Measurements from ENCODE around the gene MCEE. TPM values are rescaled to one million over a fixed set of nuclear protein-coding genes. Genes with fewer than 3 reads are reported as not detected.
A peak's percentile ranks its signal among the peaks of the same experiment; 100 is the strongest.
"Not testable (repeated sequence)": the region's sequence is repeated elsewhere in the genome, so short reads cannot be mapped to it uniquely, and the experiment has no call there.

Gene MCEE
- 10 to 100 TPM; 11.6 to 35.1 (median 21.8) TPM for total RNA-seq

DNA sequence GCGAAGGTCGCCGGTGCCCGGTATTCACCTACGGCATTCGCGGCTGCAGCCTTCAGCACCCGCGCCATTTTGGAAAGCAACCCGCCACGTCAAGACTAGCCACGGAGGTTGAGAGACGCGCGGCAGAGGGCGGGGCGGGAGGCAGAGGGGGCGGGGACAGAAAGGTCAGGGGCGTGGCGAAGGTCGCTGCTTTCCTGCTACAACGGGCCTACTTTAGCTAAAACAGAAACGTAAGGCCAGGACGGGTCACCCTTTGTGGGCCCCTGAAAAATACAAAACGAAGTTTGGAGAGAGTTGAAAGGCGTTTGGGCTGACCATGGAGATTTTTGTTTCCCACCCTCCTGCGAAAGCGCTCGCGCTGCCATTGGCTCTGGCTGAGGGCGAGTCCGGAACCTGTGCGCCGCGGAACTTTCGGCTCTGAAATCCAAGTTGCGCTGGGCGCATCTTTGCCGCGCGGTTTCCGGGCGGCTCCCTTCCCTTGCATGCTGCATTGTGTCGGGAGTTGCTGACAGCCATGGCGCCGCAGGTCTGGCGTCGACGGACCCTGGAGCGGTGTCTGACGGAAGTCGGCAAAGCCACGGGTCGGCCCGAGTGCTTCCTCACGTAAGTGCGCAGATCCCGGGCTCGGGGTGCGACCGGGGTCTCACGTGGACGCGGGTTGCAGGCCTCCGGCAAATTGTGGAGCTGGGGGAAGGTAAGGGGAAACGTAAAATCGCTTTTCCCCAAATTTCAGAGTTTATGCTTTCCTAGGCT lies at the start of gene MCEE, which contains the start of gene MPHOSPH10:
Gene MCEE (minus strand): TSS at position 78 of the 753 bp plus-strand sequence. CDS start 10 bp downstream, at position 68.
Gene MPHOSPH10 (plus strand): TSS at position 483 of the 753 bp plus-strand sequence. CDS start 32 bp downstream, at position 515.
- peaks cover 16 to 21% of the 10 kb centered on the region in 2 donors for H3K4me1 ChIP-seq (replicated peaks in 1 of 2)
- ATAC-seq (replicated peaks in 6 of 8), result peak; percentile 91 to 95 (median 92)
- in situ Hi-C loops (cut with MboI; ENCODE audit: low pct_unique_long_range_greater_than_20kb in 2 of 9, low sequenced_read_pairs in 9 of 9, unreplicated experiment in 9 of 9), result no loop called here
- peak within 1 kb of the TSS; percentile 82 to 97 (median 93) for H3K4me3 ChIP-seq
- WGBS, 10 experiments, result 0 to 5% (median 0%) methylated on average over 2 to 27 of the region's 67 CpGs; no CpG with 5 or more reads in 4 of the 10 experiments
- peak within 1 kb of the TSS; percentile 98 for H3K27ac ChIP-seq

DNA sequence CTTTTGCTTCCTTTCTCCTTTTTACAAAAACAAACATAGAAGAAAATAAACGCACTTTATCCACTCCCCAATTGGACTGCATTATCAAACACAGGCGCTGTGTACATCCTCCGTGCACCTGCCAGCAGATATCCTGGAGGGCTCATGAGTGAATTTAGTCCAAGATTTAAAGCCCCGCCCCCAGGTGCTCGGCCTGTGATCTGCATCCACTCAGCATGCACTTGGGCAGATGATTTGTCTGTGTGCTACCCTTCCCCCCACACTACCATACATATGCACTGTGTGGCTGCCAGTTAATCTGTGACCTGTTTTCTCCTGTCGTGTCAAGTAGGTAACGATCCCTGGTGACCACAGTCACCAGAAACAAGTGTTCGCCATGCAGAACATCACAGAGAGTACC lies 48.8 kb upstream of the MCEE start:
- H3K4me1 ChIP-seq (replicated peaks in 1 of 2); H3K4me3 ChIP-seq; ATAC-seq (replicated peaks in 6 of 8); in situ Hi-C loops (cut with MboI; ENCODE audit: low pct_unique_long_range_greater_than_20kb in 2 of 9, low sequenced_read_pairs in 9 of 9, unreplicated experiment in 9 of 9); H3K27ac ChIP-seq: not testable (repeated sequence)
- 33 to 100% (median 80%) methylated on average over 1 to 6 of the region's 8 CpGs; no CpG with 5 or more reads in 4 of the 10 experiments for WGBS, 10 experiments

DNA sequence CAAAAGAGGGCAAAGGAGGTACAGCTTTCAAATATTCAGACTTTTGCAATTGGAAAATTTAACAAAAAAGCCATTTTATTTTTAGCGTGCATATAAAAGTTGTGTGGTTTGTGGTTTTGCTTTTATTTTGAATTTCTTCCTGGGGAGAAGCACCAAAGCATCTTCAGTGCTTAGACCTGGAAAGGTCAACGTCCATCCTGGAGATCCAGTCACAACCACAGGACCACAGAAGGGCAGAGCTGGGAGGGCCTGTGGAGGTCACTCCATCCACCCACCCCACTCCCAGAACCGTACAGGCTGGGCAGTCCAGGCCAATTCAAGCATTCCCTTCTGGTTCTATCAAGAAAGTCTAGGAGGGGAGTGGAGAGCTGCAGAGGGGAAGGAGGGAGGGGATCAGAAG lies 44.2 kb upstream of the MCEE start:
- in situ Hi-C loops (cut with MboI; ENCODE audit: low pct_unique_long_range_greater_than_20kb in 2 of 9, low sequenced_read_pairs in 9 of 9, unreplicated experiment in 9 of 9), result loop anchor here in 2 of 9 experiments (25.0 kb wide), 1 partner anchor 338 kb away; no protein-coding TSS in a partner anchor
- H3K4me1 ChIP-seq (replicated peaks in 1 of 2), result no peaks in the 10 kb centered on the region
- 50 to 100% (median 83%) methylated on average over 1 to 2 of the region's 3 CpGs; no CpG with 5 or more reads in 3 of the 10 experiments for WGBS, 10 experiments
- H3K4me3 ChIP-seq, result no peak overlapping the region
- no peak for ATAC-seq (replicated peaks in 6 of 8)
- H3K27ac ChIP-seq, result no peak overlapping the region

DNA sequence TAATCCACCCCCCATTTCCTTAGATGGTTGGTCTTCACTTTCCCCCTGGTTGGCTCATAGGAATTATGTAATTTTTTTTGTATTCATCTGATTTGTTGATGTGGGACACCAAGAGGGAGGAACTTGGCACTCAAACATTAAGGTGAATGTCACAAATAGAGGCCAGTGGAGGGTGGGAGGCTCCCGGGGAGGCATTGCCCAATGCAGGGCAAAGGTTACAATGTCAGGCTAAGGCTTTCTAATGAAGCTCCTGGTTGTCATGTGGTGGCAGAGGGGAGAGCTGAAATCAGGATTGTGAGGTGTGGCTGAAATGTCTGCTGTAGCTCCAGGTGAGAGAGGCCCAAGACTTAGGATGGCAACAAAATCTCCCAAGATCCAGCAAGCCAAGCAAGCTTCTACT lies 43.1 kb upstream of the MCEE start:
- no peak for ATAC-seq (replicated peaks in 6 of 8)
- in situ Hi-C loops (cut with MboI; ENCODE audit: low pct_unique_long_range_greater_than_20kb in 2 of 9, low sequenced_read_pairs in 9 of 9, unreplicated experiment in 9 of 9), result loop anchor here in 2 of 9 experiments (25.0 kb wide), 1 partner anchor 339 kb away; no protein-coding TSS in a partner anchor
- 40 to 100% (median 76%) methylated on average over 1 of the region's 1 CpG; no CpG with 5 or more reads in 6 of the 10 experiments for WGBS, 10 experiments

DNA sequence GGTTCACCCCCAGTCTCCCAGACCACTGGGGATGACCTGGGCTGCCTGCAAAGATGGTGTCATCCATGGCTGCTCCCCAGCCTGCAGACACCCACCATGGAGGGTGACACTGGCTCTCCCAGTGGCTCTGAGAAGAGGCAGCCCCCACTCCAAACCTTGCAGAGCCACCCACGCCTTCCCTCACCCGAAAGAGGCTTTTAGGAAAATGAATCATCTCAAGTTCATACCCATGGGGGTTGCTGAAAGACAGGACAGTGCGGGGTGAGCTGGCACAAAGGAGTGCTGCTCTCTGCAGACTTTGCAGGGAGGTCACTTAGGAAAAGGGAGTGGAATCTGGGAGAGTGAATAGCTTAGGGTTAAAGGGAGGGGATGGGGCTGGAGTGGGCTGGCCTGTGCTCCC lies 36.8 kb upstream of the MCEE start:
- 60 to 80% (median 67%) methylated on average over 1 to 2 of the region's 3 CpGs; no CpG with 5 or more reads in 7 of the 10 experiments for WGBS, 10 experiments
- in situ Hi-C loops (cut with MboI; ENCODE audit: low pct_unique_long_range_greater_than_20kb in 2 of 9, low sequenced_read_pairs in 9 of 9, unreplicated experiment in 9 of 9), result loop anchor here in 2 of 9 experiments (25.0 kb wide), 1 partner anchor 345 kb away; no protein-coding TSS in a partner anchor
- Histone ChIP-seq H3K4me3 (no peak overlapping the region), H3K4me1 (replicated peaks in 1 of 2) (no peaks in the 10 kb centered on the region), H3K27ac (no peak overlapping the region)
- ATAC-seq (replicated peaks in 6 of 8), result no peak

More for the DNA sequence above, 43.1 kb upstream of the MCEE start:
- no peak overlapping the region for H3K27ac ChIP-seq
- no peak overlapping the region for H3K4me3 ChIP-seq
- no peaks in the 10 kb centered on the region for H3K4me1 ChIP-seq (replicated peaks in 1 of 2)

DNA sequence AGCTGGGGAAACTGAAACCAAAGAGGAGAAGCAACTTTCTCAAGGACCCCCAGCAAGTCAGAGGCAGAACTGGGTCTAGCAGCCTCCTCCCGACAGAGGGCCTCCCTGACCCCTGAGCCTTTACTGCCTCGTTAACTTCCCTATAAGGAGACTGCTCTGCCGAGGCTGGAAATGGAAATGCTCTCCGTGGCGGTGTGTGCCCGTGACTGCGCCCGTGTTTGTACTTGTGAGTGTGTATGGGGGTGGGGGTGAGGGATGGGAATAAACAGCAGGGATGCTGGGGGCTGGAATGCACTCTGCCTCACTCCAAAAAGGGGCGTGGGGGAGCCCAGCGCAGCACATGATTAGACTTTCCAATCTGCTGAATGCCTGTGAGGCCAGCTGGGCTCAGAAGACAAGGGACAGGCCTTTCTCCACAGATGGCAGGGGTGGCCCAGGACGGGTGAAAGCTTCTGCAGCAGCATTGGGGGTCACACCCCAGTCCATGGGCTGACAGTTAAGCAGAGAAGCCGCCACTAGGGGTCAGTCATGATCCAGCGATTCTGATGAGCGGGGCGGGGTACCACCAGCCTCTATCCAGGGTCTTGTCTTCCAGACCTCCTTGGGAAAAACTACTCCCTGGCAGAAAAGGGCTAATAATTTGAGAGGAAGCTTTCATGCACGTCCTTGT lies 27.2 kb upstream of the MCEE start:
- H3K4me1 ChIP-seq (replicated peaks in 1 of 2), result peaks cover 15 to 16% of the 10 kb centered on the region in 2 donors
- in situ Hi-C loops (cut with MboI; ENCODE audit: low pct_unique_long_range_greater_than_20kb in 2 of 9, low sequenced_read_pairs in 9 of 9, unreplicated experiment in 9 of 9), result loop anchor here in 2 of 9 experiments (25.0 kb wide), 1 partner anchor 355 kb away; no protein-coding TSS in a partner anchor
- no peak overlapping the region for H3K4me3 ChIP-seq
- H3K27ac ChIP-seq, result peak overlapping the region in 1 of 2 donors; percentile 42
- WGBS, 10 experiments, result 0 to 40% (median 3%) methylated on average over 1 to 3 of the region's 16 CpGs; no CpG with 5 or more reads in 4 of the 10 experiments
- peak; percentile 67 to 84 (median 75) for ATAC-seq (replicated peaks in 6 of 8)

DNA sequence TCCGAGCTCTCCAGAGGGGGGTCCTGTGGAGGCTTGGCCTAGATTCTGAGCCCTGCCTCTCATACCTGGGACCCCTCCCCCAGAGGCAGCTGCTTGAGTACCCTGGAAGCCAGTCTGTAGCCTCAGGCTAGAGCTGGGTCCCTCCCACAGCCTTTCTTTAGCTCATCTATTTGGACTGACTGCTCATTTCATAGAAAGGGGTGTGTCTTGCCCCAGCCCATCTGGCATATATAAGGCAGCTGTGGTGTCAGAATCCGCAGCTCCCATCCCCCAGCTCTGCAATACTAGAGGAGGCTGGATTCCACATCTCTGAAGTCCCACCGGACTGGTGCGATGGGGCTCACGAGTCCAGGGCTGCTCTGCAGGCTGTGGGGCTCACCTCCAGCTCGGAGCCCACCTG lies 26.5 kb upstream of the MCEE start:
- 56 to 100% (median 68%) methylated on average over 1 to 4 of the region's 6 CpGs; no CpG with 5 or more reads in 7 of the 10 experiments for WGBS, 10 experiments
- Histone ChIP-seq H3K4me1 (replicated peaks in 1 of 2) (peaks cover 15 to 16% of the 10 kb centered on the region in 2 donors), H3K27ac (peak overlapping the region in 1 of 2 donors; percentile 33), H3K4me3 (no peak overlapping the region)
- in situ Hi-C loops (cut with MboI; ENCODE audit: low pct_unique_long_range_greater_than_20kb in 2 of 9, low sequenced_read_pairs in 9 of 9, unreplicated experiment in 9 of 9), result loop anchor here in 2 of 9 experiments (25.0 kb wide), 1 partner anchor 356 kb away; no protein-coding TSS in a partner anchor
- ATAC-seq (replicated peaks in 6 of 8), result peak; percentile 58 to 87 (median 83)

DNA sequence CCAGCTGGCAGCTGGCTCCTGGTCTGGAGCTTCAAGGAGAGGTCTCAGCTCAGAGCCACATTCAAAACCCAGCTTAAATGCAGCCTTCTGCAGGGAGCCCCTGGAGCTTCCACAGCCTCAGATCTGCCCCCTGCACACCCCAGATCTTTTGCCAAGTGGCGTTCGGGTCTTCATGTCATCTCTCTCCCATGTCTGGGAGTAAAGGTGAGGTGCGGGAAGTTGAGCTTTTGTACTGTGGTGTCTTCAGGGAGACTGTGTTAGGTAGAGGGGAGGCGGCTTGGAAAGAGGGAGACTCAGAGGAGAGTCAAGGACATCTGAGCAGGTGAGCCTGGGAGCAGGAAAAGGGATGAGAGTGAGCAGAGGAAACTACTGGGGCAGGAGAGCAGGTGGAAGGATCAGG lies 25.8 kb upstream of the MCEE start:
- ATAC-seq (replicated peaks in 6 of 8), result no peak
- H3K4me3 ChIP-seq, result no peak overlapping the region
- no peak overlapping the region for H3K27ac ChIP-seq
- peaks cover 15 to 16% of the 10 kb centered on the region in 2 donors for H3K4me1 ChIP-seq (replicated peaks in 1 of 2)
- 81 to 97% (median 92%) methylated on average over 2 to 4 of the region's 4 CpGs; no CpG with 5 or more reads in 4 of the 10 experiments for WGBS, 10 experiments
- in situ Hi-C loops (cut with MboI; ENCODE audit: low pct_unique_long_range_greater_than_20kb in 2 of 9, low sequenced_read_pairs in 9 of 9, unreplicated experiment in 9 of 9), result loop anchor here in 2 of 9 experiments (25.0 kb wide), 1 partner anchor 356 kb away; no protein-coding TSS in a partner anchor

DNA sequence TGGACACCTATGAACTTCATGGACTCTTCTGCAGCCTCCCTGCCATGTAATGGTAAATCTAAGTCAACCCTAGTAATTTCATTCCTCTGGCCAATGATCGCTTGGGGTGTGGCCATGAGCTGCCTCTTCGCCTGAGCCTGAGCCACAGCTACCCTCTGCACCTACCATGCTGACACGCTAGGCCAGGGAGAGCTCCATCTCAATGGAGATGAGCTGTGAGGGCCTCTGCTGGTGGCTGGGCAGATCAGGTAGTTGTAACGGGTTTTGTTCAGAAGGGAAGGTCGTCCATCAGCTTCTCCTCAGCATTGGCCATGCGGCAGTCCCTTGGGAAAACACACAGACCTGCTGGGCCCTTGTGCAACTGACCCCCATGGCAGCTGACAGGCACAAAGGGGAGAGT lies 24.8 kb upstream of the MCEE start:
- peak in 1 of 8 experiments; percentile 30 for ATAC-seq (replicated peaks in 6 of 8)
- Histone ChIP-seq H3K27ac (no peak overlapping the region), H3K4me1 (replicated peaks in 1 of 2) (peaks cover 15 to 16% of the 10 kb centered on the region in 2 donors), H3K4me3 (no peak overlapping the region)
- 20 to 78% (median 70%) methylated on average over 1 to 3 of the region's 6 CpGs; no CpG with 5 or more reads in 7 of the 10 experiments for WGBS, 10 experiments
- in situ Hi-C loops (cut with MboI; ENCODE audit: low pct_unique_long_range_greater_than_20kb in 2 of 9, low sequenced_read_pairs in 9 of 9, unreplicated experiment in 9 of 9), result loop anchor here in 2 of 9 experiments (25.0 kb wide), 1 partner anchor 358 kb away; no protein-coding TSS in a partner anchor

DNA sequence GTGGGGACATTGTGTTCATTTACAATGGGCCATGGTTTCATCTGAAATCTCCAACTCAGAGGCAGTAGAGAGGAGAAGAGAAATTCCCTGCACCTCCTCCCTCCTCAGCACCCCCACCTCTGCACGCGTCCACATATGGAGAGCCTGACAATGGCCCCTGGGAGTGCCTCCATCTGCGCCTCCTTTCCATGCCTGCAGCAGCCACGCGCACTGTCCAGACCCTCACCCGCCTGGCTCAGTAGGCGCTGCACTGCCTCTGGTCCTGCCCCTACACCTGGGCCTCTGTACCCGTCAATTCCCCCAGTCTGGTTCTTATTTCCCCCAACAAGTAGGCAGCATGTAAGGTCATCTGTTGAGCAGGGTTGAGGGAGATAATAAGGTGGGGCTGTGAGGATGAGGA lies 24.2 kb upstream of the MCEE start:
- no peak overlapping the region for H3K27ac ChIP-seq
- in situ Hi-C loops (cut with MboI; ENCODE audit: low pct_unique_long_range_greater_than_20kb in 2 of 9, low sequenced_read_pairs in 9 of 9, unreplicated experiment in 9 of 9), result loop anchor here in 2 of 9 experiments (25.0 kb wide), 1 partner anchor 358 kb away; no protein-coding TSS in a partner anchor
- WGBS, 10 experiments, result 54 to 100% (median 69%) methylated on average over 1 to 3 of the region's 8 CpGs; no CpG with 5 or more reads in 5 of the 10 experiments
- peaks cover 15 to 16% of the 10 kb centered on the region in 2 donors for H3K4me1 ChIP-seq (replicated peaks in 1 of 2)
- ATAC-seq (replicated peaks in 6 of 8), result no peak
- no peak overlapping the region for H3K4me3 ChIP-seq

DNA sequence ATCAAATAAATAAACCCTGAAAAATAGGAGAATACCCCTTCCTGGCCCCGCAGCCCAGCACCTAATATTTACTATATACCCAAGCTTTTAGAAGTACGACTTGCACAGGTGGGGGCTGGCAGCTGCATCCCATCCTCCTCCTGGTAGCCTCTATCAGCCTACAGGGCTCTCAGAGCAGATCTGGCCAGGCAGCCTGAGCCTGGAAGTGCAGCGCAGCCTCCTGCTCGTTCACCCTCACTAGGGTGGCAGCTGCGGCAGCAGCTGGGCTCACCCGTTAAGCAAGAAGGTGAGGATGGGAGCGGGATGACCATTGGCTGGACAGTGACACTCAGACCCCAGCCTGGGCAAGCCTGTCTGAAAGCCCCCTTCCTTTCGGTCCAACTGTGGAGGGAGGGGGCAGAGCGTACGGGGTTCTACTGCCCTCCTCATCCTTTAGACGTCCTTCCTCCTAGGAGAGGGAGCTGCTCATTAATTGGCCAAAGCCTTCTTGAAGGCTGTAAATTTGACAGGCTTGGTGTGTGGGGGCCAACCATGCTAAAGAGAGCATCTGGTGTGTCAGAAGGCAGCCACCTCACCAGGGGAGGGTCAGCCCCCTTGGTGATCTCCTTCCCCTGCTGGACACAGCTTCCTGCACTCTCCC lies 23.7 kb upstream of the MCEE start:
- no peak overlapping the region for H3K27ac ChIP-seq
- in situ Hi-C loops (cut with MboI; ENCODE audit: low pct_unique_long_range_greater_than_20kb in 2 of 9, low sequenced_read_pairs in 9 of 9, unreplicated experiment in 9 of 9), result loop anchor here in 2 of 9 experiments (25.0 kb wide), 1 partner anchor 359 kb away; no protein-coding TSS in a partner anchor
- WGBS, 10 experiments, result 20 to 83% (median 73%) methylated on average over 1 to 6 of the region's 11 CpGs; no CpG with 5 or more reads in 5 of the 10 experiments
- ATAC-seq (replicated peaks in 6 of 8), result no peak
- peaks cover 15 to 16% of the 10 kb centered on the region in 2 donors for H3K4me1 ChIP-seq (replicated peaks in 1 of 2)
- H3K4me3 ChIP-seq, result no peak overlapping the region

DNA sequence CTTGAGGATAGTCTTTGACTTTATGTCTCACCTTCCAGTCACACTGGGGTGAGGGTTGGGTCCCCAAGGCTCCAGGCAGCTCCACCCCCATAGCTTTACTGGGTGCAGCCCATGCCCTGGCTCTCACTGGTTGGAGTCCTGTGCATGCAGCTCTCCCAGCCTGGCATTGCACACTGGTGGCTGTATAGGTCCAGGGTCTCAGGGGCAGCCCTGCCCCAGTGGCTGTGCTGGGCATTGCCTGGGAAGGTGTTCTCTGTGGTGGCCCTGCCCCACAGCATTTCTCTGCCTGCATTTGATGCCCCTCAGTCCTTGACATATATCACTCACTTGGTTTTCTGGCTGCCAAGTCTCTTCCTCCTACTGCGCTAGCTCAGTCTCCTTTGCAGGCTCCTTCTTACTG lies 21.6 kb upstream of the MCEE start:
- no peak for ATAC-seq (replicated peaks in 6 of 8)
- no peak overlapping the region for H3K27ac ChIP-seq
- H3K4me3 ChIP-seq, result no peak overlapping the region
- H3K4me1 ChIP-seq (replicated peaks in 1 of 2), result peaks cover 4 to 14% of the 10 kb centered on the region in 2 donors
- in situ Hi-C loops (cut with MboI; ENCODE audit: low pct_unique_long_range_greater_than_20kb in 2 of 9, low sequenced_read_pairs in 9 of 9, unreplicated experiment in 9 of 9), result loop anchor here in 2 of 9 experiments (25.0 kb wide), 1 partner anchor 361 kb away; no protein-coding TSS in a partner anchor
- 100% methylated on average over 1 of the region's 1 CpG; no CpG with 5 or more reads in 7 of the 10 experiments for WGBS, 10 experiments
